ENCODE measurements around the gene KRTAP10-6. TPM values are rescaled to one million over a fixed set of nuclear protein-coding genes. Genes with fewer than 3 reads are reported as not detected.

KRTAP10-6 gene
- total and polyA plus RNA-seq, 10 donors: not detected

GRCh38 chr21:44626262-44626661, 34.0 kb upstream of the KRTAP10-6 start:
- H3K27me3 ChIP-seq (replicated peaks in 1 of 7): peaks cover 0 to 31% (median 0%) of the 10 kb centered on the region in 7 donors
- intact Hi-C loops (cut with DNase I; ENCODE audit: low total_unique reads): no loop called here
- WGBS, 5 donors: 64 to 71% (median 67%) methylated on average over 7 to 10 of the region's 10 CpGs

DNA sequence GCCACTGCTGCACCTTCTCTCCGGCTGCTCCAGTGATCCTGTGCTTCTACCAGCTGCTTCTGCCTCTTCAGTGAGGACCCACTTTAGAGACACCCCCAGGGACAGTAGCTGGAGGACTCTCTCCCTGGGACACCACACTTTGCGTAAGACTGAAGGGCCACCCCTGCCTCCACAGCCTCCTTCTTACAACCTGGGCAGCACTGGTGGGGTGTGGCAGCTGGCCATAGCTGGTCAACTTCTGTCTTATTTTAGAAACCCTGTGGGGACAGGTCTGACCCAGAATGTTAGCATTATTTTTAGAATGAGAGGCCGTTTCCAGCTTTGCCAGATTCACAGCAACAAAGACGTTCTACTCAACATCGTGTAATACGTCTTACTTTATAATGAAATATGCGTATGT, 33.5 kb upstream of the KRTAP10-6 start:
- WGBS, 5 donors: 87 to 93% (median 88%) methylated on average over 6 to 7 of the region's 7 CpGs

More at GRCh38 chr21:44626262-44626661, 34.0 kb upstream of the KRTAP10-6 start:
- H3K27ac ChIP-seq: no peak overlapping the region
- TF ChIP-seq CTCF (IDR thresholded peaks at IDR 0.05 in 8 of 11, conservative IDR thresholded peaks at IDR 0.05 in 3 of 11) (no peak), POLR2AphosphoS5 (IDR thresholded peaks at IDR 0.05) (peak in 1 of 3 donors; percentile 21), POLR2A (IDR thresholded peaks at IDR 0.05) (no peak)
- peaks cover 5 to 64% (median 48%) of the 10 kb centered on the region in 8 donors for H3K9me3 ChIP-seq
- H3K4me1 ChIP-seq: peaks cover 0 to 17% (median 4%) of the 10 kb centered on the region in 6 donors
- no peak overlapping the region for H3K4me3 ChIP-seq
- peak; percentile 73 for DNase-seq
- H3K36me3 ChIP-seq: no peaks in the 10 kb centered on the region

DNA sequence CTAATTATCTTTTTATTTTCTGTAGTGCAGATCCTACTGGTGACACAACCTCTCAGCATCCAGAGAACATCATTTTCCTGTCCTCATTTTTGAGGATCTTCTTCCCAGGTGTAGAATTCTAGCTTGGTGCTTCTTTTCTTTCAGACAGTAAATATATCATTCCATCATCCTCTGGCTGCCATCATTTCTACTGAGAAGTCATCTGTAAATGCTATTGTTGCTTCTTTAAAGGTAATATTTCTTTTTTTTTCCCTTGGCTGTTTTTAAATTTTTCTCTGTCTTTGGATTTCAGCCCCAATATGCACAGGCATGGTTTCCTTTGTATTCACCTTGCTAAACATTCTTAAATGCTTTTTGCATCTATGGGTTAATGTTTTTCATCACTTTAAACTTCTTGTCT, 31.3 kb upstream of the KRTAP10-6 start:
- no peaks in the 10 kb centered on the region for H3K36me3 ChIP-seq
- peaks cover 0 to 26% (median 7%) of the 10 kb centered on the region in 6 donors for H3K4me1 ChIP-seq
- H3K27me3 ChIP-seq (replicated peaks in 1 of 7): peaks cover 0 to 25% (median 0%) of the 10 kb centered on the region in 7 donors
- H3K27ac ChIP-seq: no peak overlapping the region
- H3K4me3 ChIP-seq: no peak overlapping the region
- DNase-seq: no peak
- TF ChIP-seq CTCF (IDR thresholded peaks at IDR 0.05 in 8 of 11, conservative IDR thresholded peaks at IDR 0.05 in 3 of 11) (no peak), POLR2A (IDR thresholded peaks at IDR 0.05) (no peak), POLR2AphosphoS5 (IDR thresholded peaks at IDR 0.05) (no peak)
- H3K9me3 ChIP-seq: peaks cover 5 to 63% (median 48%) of the 10 kb centered on the region in 8 donors
- intact Hi-C loops (cut with DNase I; ENCODE audit: low total_unique reads): no loop called here

More for the DNA sequence above, 33.5 kb upstream of the KRTAP10-6 start:
- no peak for DNase-seq
- H3K4me1 ChIP-seq: peaks cover 0 to 17% (median 4%) of the 10 kb centered on the region in 6 donors
- no peaks in the 10 kb centered on the region for H3K36me3 ChIP-seq
- peaks cover 5 to 64% (median 44%) of the 10 kb centered on the region in 8 donors for H3K9me3 ChIP-seq
- peaks cover 0 to 31% (median 0%) of the 10 kb centered on the region in 7 donors for H3K27me3 ChIP-seq (replicated peaks in 1 of 7)
- no peak overlapping the region for H3K4me3 ChIP-seq
- TF ChIP-seq POLR2AphosphoS5 (IDR thresholded peaks at IDR 0.05) (no peak), CTCF (IDR thresholded peaks at IDR 0.05 in 8 of 11, conservative IDR thresholded peaks at IDR 0.05 in 3 of 11) (no peak), POLR2A (IDR thresholded peaks at IDR 0.05) (no peak)
- intact Hi-C loops (cut with DNase I; ENCODE audit: low total_unique reads): no loop called here
- H3K27ac ChIP-seq: no peak overlapping the region

- DNase-seq: no peak
- H3K36me3 ChIP-seq: no peaks in the 10 kb centered on the region
- whole genome bisulfite sequencing, 5 donors: 87 to 94% (median 91%) methylated on average over 6 of the region's 6 CpGs
- peaks cover 0 to 15% (median 0%) of the 10 kb centered on the region in 7 donors for H3K27me3 ChIP-seq (replicated peaks in 1 of 7)
- H3K27ac ChIP-seq: peak overlapping the region in 6 of 8 donors; percentile 48 to 84 (median 72)
- TF ChIP-seq CTCF (IDR thresholded peaks at IDR 0.05 in 8 of 11, conservative IDR thresholded peaks at IDR 0.05 in 3 of 11) (no peak), POLR2AphosphoS5 (IDR thresholded peaks at IDR 0.05) (no peak), POLR2A (IDR thresholded peaks at IDR 0.05) (no peak)
- peaks cover 0 to 18% (median 5%) of the 10 kb centered on the region in 6 donors for H3K4me1 ChIP-seq
- H3K9me3 ChIP-seq: peaks cover 5 to 54% (median 44%) of the 10 kb centered on the region in 8 donors
- no peak overlapping the region for H3K4me3 ChIP-seq
- intact Hi-C loops (cut with DNase I; ENCODE audit: low total_unique reads): no loop called here
Observed at GRCh38 chr21:44619886-44620285, 27.6 kb upstream of the KRTAP10-6 start.
